GM19099 (cell line): ENCODE measurements around the gene RS1.

Experiments
- POLR2A ChIP-seq: IDR thresholded peaks from 3 replicates; pipeline ENCODE4 v1.6.1; 2011; ENCODE audit warnings: low read depth; ENCODE audit not compliant: insufficient read length; ENCODE audit errors: extremely low read depth

RS1 gene

DNA sequence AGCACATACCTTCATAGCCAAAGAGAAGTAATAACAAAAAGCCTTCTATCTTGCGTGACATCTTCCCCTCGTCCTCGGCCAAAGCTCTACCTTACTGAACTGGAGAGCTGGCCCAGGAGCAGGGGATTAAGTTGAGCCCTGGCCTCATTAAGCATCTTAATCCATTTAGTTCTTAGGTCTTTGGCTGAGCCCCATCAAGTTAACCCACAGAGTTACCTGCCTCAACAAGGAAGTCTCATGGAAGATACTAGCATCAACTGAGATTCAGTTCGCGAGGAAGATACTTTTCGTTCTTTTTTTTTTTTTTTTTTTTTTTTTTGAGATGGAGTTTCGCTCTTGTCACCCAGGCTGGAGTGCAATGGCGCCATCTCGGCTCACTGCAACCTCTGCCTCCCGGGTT is at the start of gene RS1:
Gene RS1, minus strand, starts transcription at position 101 of the 400 bp plus-strand sequence. Its CDS starts 40 bp downstream, at position 61.
- no peak for TF ChIP-seq POLR2A

DNA sequence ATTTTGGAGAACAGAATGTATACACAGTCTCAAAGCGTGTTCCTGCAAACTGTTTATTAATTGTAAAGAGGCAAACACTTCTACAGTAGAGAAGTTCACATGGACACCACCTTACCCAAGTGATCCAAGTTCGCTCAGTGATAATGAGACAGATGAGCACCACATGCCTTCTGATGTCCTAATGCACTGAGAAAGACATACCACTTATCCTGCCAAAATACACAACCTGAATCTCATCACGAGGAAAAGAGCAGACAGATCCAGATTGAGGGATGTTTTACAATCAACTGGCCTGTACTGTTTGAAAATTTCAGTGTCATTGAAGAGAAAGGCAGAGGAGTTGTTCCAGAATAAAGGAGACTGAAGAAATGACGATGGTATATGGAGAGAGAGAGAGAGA is 47.9 kb upstream of the RS1 start:
- TF ChIP-seq POLR2A: no peak

GRCh38 chrX:18714910-18715309 is 43.0 kb upstream of the RS1 start:
- no peak for TF ChIP-seq POLR2A

- TF ChIP-seq POLR2A: no peak
Measured at GRCh38 chrX:18709833-18710232, 37.9 kb upstream of the RS1 start.

GRCh38 chrX:18707426-18708049 is 35.6 kb upstream of the RS1 start, which contains the start of gene PPEF1:
Gene PPEF1, plus strand, starts transcription at chrX:18707645. Its CDS starts 136 bp downstream, at chrX:18707781.
- no peak for TF ChIP-seq POLR2A

- no peak for TF ChIP-seq POLR2A
Measured at GRCh38 chrX:18702362-18703195, 30.7 kb upstream of the RS1 start.

GRCh38 chrX:18701621-18702361 is 29.9 kb upstream of the RS1 start:
- no peak for TF ChIP-seq POLR2A

- no peak for TF ChIP-seq POLR2A
Measured at GRCh38 chrX:18698737-18699650, 27.1 kb upstream of the RS1 start.

DNA sequence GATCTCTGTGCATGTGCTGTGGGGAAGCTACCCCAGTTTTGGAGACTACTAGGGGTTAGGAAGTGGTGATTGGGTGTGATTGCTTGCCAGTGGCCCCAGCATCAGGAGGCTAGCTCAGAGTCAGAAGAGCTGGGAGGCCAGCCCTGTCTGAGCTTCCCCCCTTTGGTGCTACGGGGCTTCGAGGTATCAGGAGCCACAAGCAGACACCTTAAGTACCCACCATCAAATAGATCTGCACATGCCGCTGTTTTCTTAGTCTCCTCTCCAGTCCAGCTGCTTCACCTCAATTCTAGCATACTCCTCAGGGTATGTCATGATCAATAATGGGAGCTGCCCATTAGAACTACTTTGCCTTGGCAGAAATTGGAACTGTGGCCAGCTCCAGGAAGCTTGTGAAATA is 24.7 kb upstream of the RS1 start:
- no peak for TF ChIP-seq POLR2A

GRCh38 chrX:18692541-18692940 is 20.6 kb upstream of the RS1 start:
- no peak for TF ChIP-seq POLR2A

DNA sequence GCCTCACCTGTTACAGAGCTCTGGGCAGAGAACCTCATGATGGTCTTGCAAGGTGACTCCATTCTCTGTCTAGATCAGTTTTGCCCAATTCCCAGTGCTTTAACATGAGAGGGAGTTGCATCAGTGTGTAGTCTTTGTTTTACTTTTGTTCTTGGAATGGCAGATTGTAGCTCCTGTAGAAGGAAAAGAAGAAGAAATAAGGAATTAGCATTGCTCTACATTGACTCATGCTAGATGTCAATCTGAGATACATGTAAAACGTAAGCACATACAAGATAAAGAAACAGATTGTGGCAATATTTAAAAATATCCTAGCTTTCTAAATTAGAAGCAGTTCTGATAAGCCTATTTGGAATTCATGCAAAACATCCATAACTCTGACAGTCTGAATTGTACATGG is 19.5 kb upstream of the RS1 start:
- TF ChIP-seq POLR2A: no peak

DNA sequence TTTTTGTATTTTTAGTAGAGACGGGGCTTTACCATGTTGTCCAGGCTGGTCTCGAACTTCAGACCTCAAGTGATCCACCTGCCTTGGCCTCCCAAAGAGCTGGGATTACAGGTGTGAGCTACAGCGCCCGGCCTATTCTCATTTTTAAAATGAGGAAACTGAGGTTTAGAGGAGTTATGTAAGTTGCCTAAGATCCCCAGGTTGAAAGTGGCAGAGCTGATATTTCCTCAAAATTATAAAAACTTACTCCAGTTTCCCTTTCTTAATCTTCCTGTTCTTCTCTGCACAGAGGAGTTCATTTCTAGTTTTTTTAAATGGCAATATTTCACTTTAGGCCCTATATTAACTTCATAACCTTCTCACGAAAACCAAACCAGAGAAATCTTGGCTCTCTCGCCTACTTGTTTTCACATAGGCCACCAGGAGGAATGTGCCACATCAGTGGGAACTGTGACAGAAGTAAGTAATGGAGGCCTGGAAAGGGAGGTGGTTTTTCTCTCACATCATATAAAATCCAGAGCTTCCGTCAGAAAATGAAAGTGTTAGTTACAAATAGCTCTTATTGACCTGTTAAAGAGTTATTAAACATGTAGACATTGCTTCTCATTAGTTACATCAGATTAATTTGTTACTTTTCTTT is 16.1 kb upstream of the RS1 start:
- no peak for TF ChIP-seq POLR2A

- TF ChIP-seq POLR2A: no peak
Measured at GRCh38 chrX:18682979-18683387, 11.1 kb upstream of the RS1 start.

DNA sequence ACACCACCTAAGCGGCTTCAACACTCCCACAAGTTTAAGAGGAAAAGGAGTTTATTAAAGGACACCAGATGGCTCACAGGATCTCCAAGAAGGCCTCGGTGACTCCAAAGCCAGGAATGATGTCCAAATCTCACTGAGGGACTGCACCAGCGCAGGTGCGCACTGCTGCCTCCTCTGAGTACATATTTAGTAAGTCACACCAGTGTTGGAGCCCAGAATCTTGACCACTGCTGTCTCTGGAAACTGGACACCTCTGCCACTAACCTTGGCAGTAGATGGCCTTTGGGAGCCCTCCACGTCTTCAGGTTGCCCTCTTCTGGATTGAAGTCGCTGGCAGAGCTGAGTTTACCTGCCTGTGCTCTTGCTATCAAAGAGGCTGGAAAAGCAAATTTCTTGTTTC is 10.1 kb upstream of the RS1 start:
- TF ChIP-seq POLR2A: no peak
